CD14-positive monocyte (primary cell): Measurements from ENCODE around the gene LAMA3. TPM values are rescaled to one million over a fixed set of nuclear protein-coding genes. Genes with fewer than 3 reads are reported as not detected.

Experiments used
- DNase-seq, 3 donors: peaks; one replicate each; pipeline ENCODE4 v3.0.0-alpha.2; 2011 to 2022
- H2AFZ ChIP-seq: 2 replicates; pipeline ENCODE4 v1.6.0; 2012; ENCODE audit warnings: mild to moderate bottlenecking, low read depth, low read length, inconsistent platforms; ENCODE audit not compliant: insufficient read depth, poor library complexity, severe bottlenecking
- H3K27ac ChIP-seq, 2 donors: 1 replicate in 1 of 2; 2 replicates in 1 of 2; pipeline ENCODE4 v1.5.1; 2012 to 2013; ENCODE audit warnings: low read length in 2 of 2, control low read depth in 1 of 2, inconsistent platforms in 1 of 2, low read depth in 1 of 2, mild to moderate bottlenecking in 1 of 2
- H3K27me3 ChIP-seq, 2 donors: one replicate each; pipeline versions ENCODE4 v1.6.0 to v1.6.1; 2011 to 2013; ENCODE audit warnings: low read length in 2 of 2; ENCODE audit not compliant: control insufficient read depth in 2 of 2, insufficient read depth in 2 of 2
- H3K36me3 ChIP-seq, 2 donors: replicated peaks in 1 of 2; 1 replicate in 1 of 2; 2 replicates in 1 of 2; pipeline versions ENCODE4 v1.5.1 to v1.6.1; 2012 to 2013; ENCODE audit warnings: low read length in 2 of 2, control low read depth in 1 of 2, inconsistent platforms in 1 of 2, mild to moderate bottlenecking in 1 of 2; ENCODE audit not compliant: insufficient read depth in 2 of 2, control insufficient read depth in 1 of 2
- H3K4me1 ChIP-seq, 2 donors: 1 replicate in 1 of 2; 2 replicates in 1 of 2; pipeline versions ENCODE4 v1.5.1 to v1.6.1; 2012 to 2013; ENCODE audit warnings: low read length in 2 of 2, control low read depth in 1 of 2, inconsistent platforms in 1 of 2, mild to moderate bottlenecking in 1 of 2, moderate library complexity in 1 of 2; ENCODE audit not compliant: insufficient read depth in 2 of 2, control insufficient read depth in 1 of 2
- H3K4me2 ChIP-seq: replicated peaks from 2 replicates; pipeline ENCODE3; 2012; ENCODE audit warnings: low read length, moderate library complexity, mild to moderate bottlenecking; ENCODE audit not compliant: poor library complexity, severe bottlenecking; ENCODE audit errors: extremely low read depth
- H3K4me3 ChIP-seq, 3 experiments: fragments of 200-600 bp in 1 of 3; sonication (generic) in 1 of 3; replicated peaks in 1 of 3; 1 replicate in 2 of 3; 2 replicates in 1 of 3; pipeline ENCODE4 v1.5.1; 2011 to 2013; ENCODE audit warnings: low read length in 3 of 3, mild to moderate bottlenecking in 3 of 3, control low read depth in 2 of 3, low read depth in 2 of 3, inconsistent platforms in 1 of 3, moderate library complexity in 1 of 3
- H3K79me2 ChIP-seq: 2 replicates; pipeline ENCODE4 v1.6.0; 2012; ENCODE audit warnings: mild to moderate bottlenecking, control low read depth, inconsistent platforms, low read length, moderate library complexity; ENCODE audit not compliant: insufficient read depth
- H3K9ac ChIP-seq: 2 replicates; pipeline ENCODE4 v1.6.0; 2017; ENCODE audit warnings: low read length, mild to moderate bottlenecking; ENCODE audit not compliant: insufficient read depth, poor library complexity, severe bottlenecking
- H3K9me3 ChIP-seq, 2 donors: replicated peaks in 1 of 2; 1 replicate in 1 of 2; 2 replicates in 1 of 2; pipeline versions ENCODE4 v1.5.1 to v1.6.1; 2012 to 2013; ENCODE audit warnings: low read length in 2 of 2, control low read depth in 1 of 2; ENCODE audit not compliant: control insufficient read depth in 1 of 2, insufficient read depth in 1 of 2
- H4K20me1 ChIP-seq: 2 replicates; pipeline ENCODE4 v1.6.0; 2012; ENCODE audit warnings: mild to moderate bottlenecking, low read length, control low read depth, moderate library complexity; ENCODE audit not compliant: insufficient read depth
- H3K27ac Mint-ChIP-seq, 7 donors: one replicate each; pipeline ENCODE4 v1.8.0; 2020; ENCODE audit warnings: mild to moderate bottlenecking in 7 of 7, mixed read lengths in 7 of 7, moderate library complexity in 6 of 7, inconsistent platforms in 2 of 7
- H3K27me3 Mint-ChIP-seq, 3 donors: one replicate each; pipeline ENCODE4 v1.8.0; 2021 to 2022; ENCODE audit warnings: low read depth in 3 of 3, mild to moderate bottlenecking in 3 of 3, mixed read lengths in 3 of 3, moderate library complexity in 3 of 3, inconsistent platforms in 1 of 3
- H3K36me3 Mint-ChIP-seq, 2 donors: one replicate each; pipeline ENCODE4 v1.8.0; 2020; ENCODE audit warnings: mixed read lengths in 2 of 2, inconsistent platforms in 1 of 2, mild to moderate bottlenecking in 1 of 2
- H3K4me1 Mint-ChIP-seq: one replicate; pipeline ENCODE4 v1.8.0; 2020; ENCODE audit warnings: mild to moderate bottlenecking, mixed read lengths
- H3K4me3 Mint-ChIP-seq, 2 donors: one replicate each; pipeline ENCODE4 v1.8.0; 2020; ENCODE audit warnings: mild to moderate bottlenecking in 2 of 2, mixed read lengths in 2 of 2, moderate library complexity in 1 of 2
- H3K9me3 Mint-ChIP-seq, 7 donors: one replicate each; pipeline ENCODE4 v1.8.0; 2020 to 2022; ENCODE audit warnings: mixed read lengths in 7 of 7, mild to moderate bottlenecking in 6 of 7, moderate library complexity in 6 of 7, inconsistent platforms in 2 of 7
- WGBS: methylation state at CpG from one replicate; pipeline ENCODE4 v1.1.5; 2013; ENCODE audit warnings: missing lambda C conversion rate; ENCODE audit not compliant: insufficient coverage; 5-methylcytosine and 5-hydroxymethylcytosine counted together
- intact Hi-C, 2 donors: fragments of 100-400 bp; cut with micrococcal nuclease; formaldehyde crosslinking; loops; one replicate each; pipeline versions ENCODE4 v1.15.0 to v1.15.1; 2023
- polyA plus RNA-seq, 3 donors: library from polyadenylated mRNA; depleted of rRNA in 1 of 3; unstranded in 2 of 3; stranded (reverse) in 1 of 3; fragments of 300-500 nt in 2 of 3; fragments of >200 nt in 1 of 3; fragmentation: Illumina TruSeq in 2 of 3; gene quantifications; 1 replicate in 2 of 3; 2 replicates in 1 of 3; pipeline ENCODE4 v1.2.3, GENCODE V29; 2012 to 2021
- TF ChIP-seq, protein P1 (sequence below): fragments of 200-600 bp; IDR thresholded peaks from one replicate; pipeline ENCODE4 v1.8.0; 2022; ENCODE audit warnings: antibody characterized with exemption, mild to moderate bottlenecking

LAMA3 gene
- polyA plus RNA-seq, 3 donors: not detected

DNA sequence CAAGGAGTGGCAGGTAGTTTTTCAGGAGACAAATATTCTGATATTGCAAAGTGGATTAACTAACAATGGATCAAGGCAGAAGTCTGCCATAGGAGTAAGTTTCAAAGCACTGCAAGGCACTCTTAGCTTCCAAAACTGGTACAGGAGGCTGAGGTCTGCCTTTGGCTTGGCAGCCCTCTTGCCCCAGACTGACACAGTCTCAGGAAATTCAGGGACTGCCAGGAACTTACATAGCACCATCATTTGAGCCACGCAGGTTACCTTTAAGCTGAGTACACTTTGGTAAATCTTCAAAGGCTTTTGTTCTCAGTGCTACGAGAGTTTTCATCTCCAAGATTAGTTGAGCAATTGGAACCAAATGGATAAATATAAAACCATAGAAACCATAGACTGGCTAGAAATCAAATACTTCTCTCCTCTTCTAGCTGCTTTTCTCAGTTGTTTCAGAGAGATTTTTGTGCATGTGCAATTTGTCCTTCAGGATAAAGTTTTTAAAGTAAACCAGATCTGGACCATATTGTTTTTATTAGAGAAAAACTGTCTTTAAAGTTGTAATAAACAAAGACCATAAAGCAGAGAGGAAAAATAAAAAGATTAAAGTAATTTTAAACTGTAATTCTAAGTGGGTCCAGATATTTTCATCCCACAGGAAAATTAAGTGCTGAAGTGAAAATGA lies 45.3 kb upstream of the LAMA3 start:
- Histone ChIP-seq H3K27ac (no peak overlapping the region), H3K9ac (no peak overlapping the region), H4K20me1 (no peaks in the 10 kb centered on the region), H3K36me3 (no peaks in the 10 kb centered on the region), H3K4me1 (no peaks in the 10 kb centered on the region), H3K4me2 (no peak overlapping the region), H3K9me3 (peaks cover 0 to 15% of the 10 kb centered on the region in 2 donors), H3K27me3 (no peaks in the 10 kb centered on the region), H3K79me2 (no peaks in the 10 kb centered on the region), H2AFZ (no peak overlapping the region), H3K4me3 (no peak overlapping the region)
- Mint-ChIP-seq H3K4me3 (no peak overlapping the region), H3K9me3 (peaks cover 7 to 17% (median 11%) of the 10 kb centered on the region in 7 donors), H3K4me1 (peaks cover 6% of the 10 kb centered on the region), H3K27ac (no peak overlapping the region), H3K36me3 (no peaks in the 10 kb centered on the region), H3K27me3 (peaks cover 0 to 2% (median 2%) of the 10 kb centered on the region in 3 donors)
- no peak for DNase-seq
- 100% methylated on average over 2 of the region's 2 CpGs for WGBS
- TF ChIP-seq, protein P1, sequence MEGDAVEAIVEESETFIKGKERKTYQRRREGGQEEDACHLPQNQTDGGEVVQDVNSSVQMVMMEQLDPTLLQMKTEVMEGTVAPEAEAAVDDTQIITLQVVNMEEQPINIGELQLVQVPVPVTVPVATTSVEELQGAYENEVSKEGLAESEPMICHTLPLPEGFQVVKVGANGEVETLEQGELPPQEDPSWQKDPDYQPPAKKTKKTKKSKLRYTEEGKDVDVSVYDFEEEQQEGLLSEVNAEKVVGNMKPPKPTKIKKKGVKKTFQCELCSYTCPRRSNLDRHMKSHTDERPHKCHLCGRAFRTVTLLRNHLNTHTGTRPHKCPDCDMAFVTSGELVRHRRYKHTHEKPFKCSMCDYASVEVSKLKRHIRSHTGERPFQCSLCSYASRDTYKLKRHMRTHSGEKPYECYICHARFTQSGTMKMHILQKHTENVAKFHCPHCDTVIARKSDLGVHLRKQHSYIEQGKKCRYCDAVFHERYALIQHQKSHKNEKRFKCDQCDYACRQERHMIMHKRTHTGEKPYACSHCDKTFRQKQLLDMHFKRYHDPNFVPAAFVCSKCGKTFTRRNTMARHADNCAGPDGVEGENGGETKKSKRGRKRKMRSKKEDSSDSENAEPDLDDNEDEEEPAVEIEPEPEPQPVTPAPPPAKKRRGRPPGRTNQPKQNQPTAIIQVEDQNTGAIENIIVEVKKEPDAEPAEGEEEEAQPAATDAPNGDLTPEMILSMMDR: no peak
- intact Hi-C loops: no loop called here

DNA sequence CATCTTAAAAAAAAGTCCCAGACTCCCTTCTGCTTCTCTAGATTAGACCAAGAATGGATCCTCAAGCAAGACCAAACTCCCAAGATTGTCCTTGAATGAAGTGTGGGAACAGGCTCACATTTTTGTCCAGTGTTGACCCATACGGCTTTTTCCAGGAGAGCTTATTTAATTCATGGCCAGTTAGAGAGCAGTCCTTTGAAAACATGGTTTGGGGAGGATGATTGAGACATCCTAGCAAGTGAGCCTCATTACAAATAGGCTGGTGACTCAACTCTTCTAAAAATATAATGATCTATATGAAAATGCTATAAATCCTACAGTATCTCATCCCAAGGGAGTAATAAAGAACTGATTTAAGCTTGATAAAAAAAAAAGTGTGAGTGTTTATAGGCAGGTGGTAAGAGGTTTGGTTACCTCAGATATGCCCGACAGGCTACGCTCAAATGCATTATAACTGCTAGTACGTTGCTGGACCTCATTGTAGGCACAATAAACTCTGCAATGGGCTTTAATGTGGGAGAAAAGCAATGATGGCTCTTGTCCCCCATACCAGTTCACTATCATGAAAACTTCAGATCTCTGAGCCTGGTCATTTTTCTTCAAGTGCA lies 43.6 kb upstream of the LAMA3 start:
- intact Hi-C loops: no loop called here

More for the DNA sequence above, 43.6 kb upstream of the LAMA3 start:
- peaks cover 13% of the 10 kb centered on the region for H3K4me1 Mint-ChIP-seq
- peaks cover 7 to 17% (median 11%) of the 10 kb centered on the region in 7 donors for H3K9me3 Mint-ChIP-seq
- no CpG with 5 or more reads among the region's 4 CpGs for WGBS
- Histone ChIP-seq H3K79me2 (no peaks in the 10 kb centered on the region), H3K4me3 (no peak overlapping the region), H3K9me3 (peaks cover 0 to 15% of the 10 kb centered on the region in 2 donors), H3K4me1 (no peaks in the 10 kb centered on the region), H2AFZ (no peak overlapping the region), H3K4me2 (no peak overlapping the region), H4K20me1 (no peaks in the 10 kb centered on the region), H3K36me3 (no peaks in the 10 kb centered on the region), H3K27me3 (no peaks in the 10 kb centered on the region), H3K9ac (no peak overlapping the region), H3K27ac (no peak overlapping the region)
- DNase-seq: no peak
- no peak overlapping the region for H3K4me3 Mint-ChIP-seq
- peaks cover 0 to 2% (median 2%) of the 10 kb centered on the region in 3 donors for H3K27me3 Mint-ChIP-seq
- TF ChIP-seq, protein P1: no peak
- H3K27ac Mint-ChIP-seq: no peak overlapping the region
- no peaks in the 10 kb centered on the region for H3K36me3 Mint-ChIP-seq
